ENCODE data around the gene RBM10. TPM values are rescaled to one million over a fixed set of nuclear protein-coding genes. Genes with fewer than 3 reads are reported as not detected.

The RBM10 gene
- total and polyA plus RNA-seq, 2 of the 13 experiments (the other 11 are each of a cell fraction or from before 2014, with no cell fraction given), result 15.9 to 43.1 TPM

DNA sequence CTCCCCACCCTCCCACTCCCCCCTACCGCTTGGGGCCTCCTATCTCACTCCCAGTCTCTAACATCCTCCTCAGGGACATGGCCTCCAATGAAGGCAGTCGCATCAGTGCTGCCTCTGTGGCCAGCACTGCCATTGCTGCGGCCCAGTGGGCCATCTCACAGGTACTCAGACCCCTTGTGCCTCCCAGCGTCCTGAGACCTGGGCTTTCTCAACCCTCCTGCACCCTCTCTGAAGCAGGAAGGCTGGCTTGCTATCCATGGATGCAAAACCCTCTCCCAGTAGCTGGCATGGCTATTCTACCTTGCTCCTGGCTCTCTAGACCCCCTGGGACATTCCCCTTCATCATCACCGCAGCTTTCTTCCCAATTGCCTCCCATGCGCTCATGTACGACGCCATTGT is 35.3 kb downstream of the RBM10 start (continued):
- TF ChIP-seq, protein P1, sequence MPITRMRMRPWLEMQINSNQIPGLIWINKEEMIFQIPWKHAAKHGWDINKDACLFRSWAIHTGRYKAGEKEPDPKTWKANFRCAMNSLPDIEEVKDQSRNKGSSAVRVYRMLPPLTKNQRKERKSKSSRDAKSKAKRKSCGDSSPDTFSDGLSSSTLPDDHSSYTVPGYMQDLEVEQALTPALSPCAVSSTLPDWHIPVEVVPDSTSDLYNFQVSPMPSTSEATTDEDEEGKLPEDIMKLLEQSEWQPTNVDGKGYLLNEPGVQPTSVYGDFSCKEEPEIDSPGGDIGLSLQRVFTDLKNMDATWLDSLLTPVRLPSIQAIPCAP (CRISPR knock-in tag; IDR thresholded peaks at IDR 0.05; ENCODE audit: low read depth), result no peak

DNA sequence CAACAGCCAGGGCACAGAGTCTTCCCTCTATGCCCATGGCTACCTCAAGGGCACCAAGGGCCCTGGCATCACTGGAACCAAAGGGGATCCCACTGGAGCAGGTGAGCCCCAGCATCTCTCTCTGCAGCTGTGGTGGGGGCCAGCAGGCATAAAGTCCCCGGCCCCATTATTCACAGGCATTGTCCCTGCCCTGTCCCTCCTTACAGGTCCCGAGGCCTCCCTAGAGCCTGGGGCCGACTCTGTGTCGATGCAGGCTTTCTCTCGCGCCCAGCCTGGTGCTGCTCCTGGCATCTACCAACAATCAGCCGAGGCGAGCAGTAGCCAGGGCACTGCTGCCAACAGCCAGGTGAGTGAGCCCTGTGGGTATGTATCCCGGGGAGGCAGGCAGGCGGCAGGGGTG is 36.3 kb downstream of the RBM10 start:
- in situ Hi-C loops (cut with HindIII; ENCODE audit: extremely low pct_ligation_motif_present, low pct_unique_long_range_greater_than_20kb), result no loop called here
- DNase-seq (ENCODE audit: low spot score), result no peak
- H2AFZ ChIP-seq (ENCODE audit: low read length), result no peak overlapping the region
- no TSS peak for BruUV-seq (replicated peaks)
- no peak overlapping the region for H3K4me2 ChIP-seq (ENCODE audit: low read depth, low read length)
- CTCF ChIA-PET (ENCODE audit: low intra/inter-chr PET ratio, low total read pairs), result no interaction called here
- no peak overlapping the region for H3K27ac ChIP-seq (ENCODE audit: extremely low read length, insufficient read depth, low read length)
- no peak overlapping the region for H3K4me3 ChIP-seq (replicated peaks in 1 of 3; ENCODE audit: insufficient read depth in 1 of 3, low read depth in 2 of 3, low read length in 3 of 3)
- no peak for FAIRE-seq
- H3K9me3 ChIP-seq (ENCODE audit: low read length), result no peaks in the 10 kb centered on the region
- POLR2A ChIA-PET, result no interaction called here
- intact Hi-C loops (cut with micrococcal nuclease; ENCODE audit: unreplicated experiment), result no loop called here
- TF ChIP-seq SIN3A (IDR thresholded peaks at IDR 0.05; ENCODE audit: borderline replicate concordance, low read depth, low read length) (no peak), AGO2 (optimal IDR thresholded peaks at IDR 0.05; ENCODE audit: low read depth, low read length) (peak; percentile 74), ZNF496 (CRISPR knock-in tag; IDR thresholded peaks at IDR 0.05; ENCODE audit: insufficient replicate concordance) (no peak)
- TF ChIP-seq, protein P2, sequence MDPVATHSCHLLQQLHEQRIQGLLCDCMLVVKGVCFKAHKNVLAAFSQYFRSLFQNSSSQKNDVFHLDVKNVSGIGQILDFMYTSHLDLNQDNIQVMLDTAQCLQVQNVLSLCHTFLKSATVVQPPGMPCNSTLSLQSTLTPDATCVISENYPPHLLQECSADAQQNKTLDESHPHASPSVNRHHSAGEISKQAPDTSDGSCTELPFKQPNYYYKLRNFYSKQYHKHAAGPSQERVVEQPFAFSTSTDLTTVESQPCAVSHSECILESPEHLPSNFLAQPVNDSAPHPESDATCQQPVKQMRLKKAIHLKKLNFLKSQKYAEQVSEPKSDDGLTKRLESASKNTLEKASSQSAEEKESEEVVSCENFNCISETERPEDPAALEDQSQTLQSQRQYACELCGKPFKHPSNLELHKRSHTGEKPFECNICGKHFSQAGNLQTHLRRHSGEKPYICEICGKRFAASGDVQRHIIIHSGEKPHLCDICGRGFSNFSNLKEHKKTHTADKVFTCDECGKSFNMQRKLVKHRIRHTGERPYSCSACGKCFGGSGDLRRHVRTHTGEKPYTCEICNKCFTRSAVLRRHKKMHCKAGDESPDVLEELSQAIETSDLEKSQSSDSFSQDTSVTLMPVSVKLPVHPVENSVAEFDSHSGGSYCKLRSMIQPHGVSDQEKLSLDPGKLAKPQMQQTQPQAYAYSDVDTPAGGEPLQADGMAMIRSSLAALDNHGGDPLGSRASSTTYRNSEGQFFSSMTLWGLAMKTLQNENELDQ (CRISPR knock-in tag; IDR thresholded peaks at IDR 0.05; ENCODE audit: borderline replicate concordance), result no peak
- H3K36me3 ChIP-seq (replicated peaks in 1 of 2; ENCODE audit: control insufficient read depth in 1 of 2, insufficient read depth in 2 of 2, low read length in 2 of 2), result peaks cover 17 to 25% of the 10 kb centered on the region in 2 experiments; a peak in 4 of 5 replicates
- H3K4me1 ChIP-seq (ENCODE audit: insufficient read depth, low read length), result no peaks in the 10 kb centered on the region
- no peaks in the 10 kb centered on the region for H4K20me1 ChIP-seq (ENCODE audit: insufficient read depth, low read length)
- WGBS (ENCODE audit: low lambda C conversion rate), result no CpG with 5 or more reads among the region's 10 CpGs
- H3K9ac ChIP-seq (ENCODE audit: insufficient read depth, low read depth, low read length), result no peak overlapping the region
- ATAC-seq, result no peak
- H3K79me2 ChIP-seq (ENCODE audit: insufficient read depth, low read length), result no peaks in the 10 kb centered on the region
- H3K27me3 ChIP-seq (ENCODE audit: control insufficient read depth in 1 of 2, insufficient read depth in 2 of 2, low read length in 2 of 2), result no peaks in the 10 kb centered on the region

All from HepG2 (cell line).